Uterus (tissue), 4 donors: ENCODE measurements around the gene PTPN11. TPM values are rescaled to one million over a fixed set of nuclear protein-coding genes. Genes with fewer than 3 reads are reported as not detected.

ENCODE experiments used
- DNase-seq, 2 donors: peaks; one replicate each; pipeline ENCODE4 v3.0.0-alpha.2; 2019 to 2020
- H3K27ac ChIP-seq, 2 donors: fragments of 200-600 bp; sonication (generic); 1 replicate in 1 of 2; 2 replicates in 1 of 2; pipeline ENCODE4 v1.5.1; 2016 to 2018
- H3K27me3 ChIP-seq, 2 donors: fragments of 200-600 bp; sonication (generic); one replicate each; pipeline ENCODE4 v1.5.1; 2018 to 2019; ENCODE audit warnings: control low read depth in 1 of 2
- H3K36me3 ChIP-seq, 2 donors: fragments of 200-600 bp; sonication (generic); one replicate each; pipeline ENCODE4 v1.5.1; 2019; ENCODE audit warnings: control low read depth in 1 of 2
- H3K4me1 ChIP-seq, 2 donors: fragments of 200-600 bp; sonication (generic); one replicate each; pipeline ENCODE4 v1.5.1; 2018 to 2019; ENCODE audit warnings: control low read depth in 1 of 2
- H3K4me3 ChIP-seq, 2 donors: fragments of 200-600 bp; sonication (generic); 1 replicate in 1 of 2; 2 replicates in 1 of 2; pipeline ENCODE4 v1.5.1; 2018 to 2019; ENCODE audit warnings: mild to moderate bottlenecking in 1 of 2
- H3K9me3 ChIP-seq, 2 donors: fragments of 200-600 bp; sonication (generic); one replicate each; pipeline ENCODE4 v1.5.1; 2019; ENCODE audit warnings: control low read depth in 1 of 2
- CTCF ChIP-seq, 4 experiments: fragments of 200-600 bp in 2 of 4; fragments of 450-650 bp in 2 of 4; sonication (generic) in 2 of 4; IDR thresholded peaks; one replicate each; pipeline ENCODE4 v1.5.1; 2016 to 2019; ENCODE audit warnings: antibody characterized with exemption in 4 of 4, mild to moderate bottlenecking in 2 of 4, moderate library complexity in 1 of 4
- POLR2A ChIP-seq, 2 donors: fragments of 450-650 bp; IDR thresholded peaks; one replicate each; pipeline ENCODE4 v1.6.1; 2016; ENCODE audit warnings: antibody characterized with exemption in 2 of 2, mild to moderate bottlenecking in 1 of 2, moderate library complexity in 1 of 2
- intact Hi-C: fragments of 100-400 bp; cut with DNase I; formaldehyde crosslinking; loops from one replicate; pipeline ENCODE4 v1.15.1; 2023; ENCODE audit warnings: low total_unique reads
- total RNA-seq, 4 donors: library from RNA; depleted of rRNA in 3 of 4; stranded (reverse); fragments of >200 nt in 3 of 4; gene quantifications; one replicate each; pipeline versions ENCODE4 v1.1.0 to v1.2.4, GENCODE V29; 2014 to 2023
- donor health status: DM: yes; HTN: yes; CAD: no.

Gene PTPN11
- total RNA-seq, 4 donors from 2014 or later = 45.3 to 116 (median 76.9) TPM

DNA sequence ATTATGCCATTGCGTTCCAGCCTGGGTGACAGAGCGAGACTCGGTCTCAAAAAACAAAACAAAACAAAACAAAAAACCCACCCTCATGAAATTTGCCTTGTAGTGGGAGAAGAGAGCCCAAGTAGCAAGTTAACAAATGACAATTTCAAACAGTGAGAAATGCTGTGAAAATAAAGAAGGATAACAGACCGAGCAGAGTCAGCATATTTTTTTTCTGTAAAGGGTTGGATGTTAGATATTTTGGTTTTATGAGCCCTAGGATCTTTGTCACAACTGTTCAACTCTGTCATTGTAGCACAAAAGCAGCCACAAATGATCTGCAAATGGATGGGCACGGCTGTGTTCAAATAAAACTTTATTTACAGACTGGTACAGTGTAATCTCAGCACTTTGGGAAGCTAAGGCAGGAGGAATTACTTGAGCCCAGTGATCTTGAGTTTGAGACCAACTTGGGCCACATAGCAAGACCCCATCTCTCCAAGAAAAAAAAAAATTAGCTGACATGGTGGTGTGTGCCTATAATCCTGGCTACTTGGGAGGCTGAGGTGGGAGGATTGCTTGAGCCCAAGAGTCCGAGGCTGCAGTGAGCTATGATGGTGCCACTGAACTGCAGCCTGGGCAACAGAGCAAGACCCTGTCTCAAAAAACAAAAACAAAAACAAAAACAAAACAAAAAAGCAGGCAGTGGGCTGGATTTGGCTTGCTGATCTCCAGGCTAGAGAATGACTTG, 117.1 kb downstream of the PTPN11 start:
- no peak for DNase-seq
- no peak overlapping the region for H3K27ac ChIP-seq
- no peaks in the 10 kb centered on the region for H3K27me3 ChIP-seq
- no peaks in the 10 kb centered on the region for H3K36me3 ChIP-seq
- intact Hi-C loops = no loop called here
- H3K4me3 ChIP-seq = no peak overlapping the region
- no peak for TF ChIP-seq CTCF (IDR thresholded peaks at IDR 0.05)
- TF ChIP-seq POLR2A (IDR thresholded peaks at IDR 0.05) = no peak
- no peaks in the 10 kb centered on the region for H3K9me3 ChIP-seq
- H3K4me1 ChIP-seq = no peaks in the 10 kb centered on the region

GRCh38 chr12:112536367-112536730, 117.6 kb downstream of the PTPN11 start:
- H3K27ac ChIP-seq = no peak overlapping the region
- DNase-seq = no peak
- H3K4me1 ChIP-seq = no peaks in the 10 kb centered on the region
- intact Hi-C loops = no loop called here
- H3K9me3 ChIP-seq = no peaks in the 10 kb centered on the region
- H3K36me3 ChIP-seq = no peaks in the 10 kb centered on the region
- H3K4me3 ChIP-seq = no peak overlapping the region
- TF ChIP-seq CTCF (IDR thresholded peaks at IDR 0.05) = no peak
- TF ChIP-seq POLR2A (IDR thresholded peaks at IDR 0.05) = no peak
- H3K27me3 ChIP-seq = no peaks in the 10 kb centered on the region

DNA sequence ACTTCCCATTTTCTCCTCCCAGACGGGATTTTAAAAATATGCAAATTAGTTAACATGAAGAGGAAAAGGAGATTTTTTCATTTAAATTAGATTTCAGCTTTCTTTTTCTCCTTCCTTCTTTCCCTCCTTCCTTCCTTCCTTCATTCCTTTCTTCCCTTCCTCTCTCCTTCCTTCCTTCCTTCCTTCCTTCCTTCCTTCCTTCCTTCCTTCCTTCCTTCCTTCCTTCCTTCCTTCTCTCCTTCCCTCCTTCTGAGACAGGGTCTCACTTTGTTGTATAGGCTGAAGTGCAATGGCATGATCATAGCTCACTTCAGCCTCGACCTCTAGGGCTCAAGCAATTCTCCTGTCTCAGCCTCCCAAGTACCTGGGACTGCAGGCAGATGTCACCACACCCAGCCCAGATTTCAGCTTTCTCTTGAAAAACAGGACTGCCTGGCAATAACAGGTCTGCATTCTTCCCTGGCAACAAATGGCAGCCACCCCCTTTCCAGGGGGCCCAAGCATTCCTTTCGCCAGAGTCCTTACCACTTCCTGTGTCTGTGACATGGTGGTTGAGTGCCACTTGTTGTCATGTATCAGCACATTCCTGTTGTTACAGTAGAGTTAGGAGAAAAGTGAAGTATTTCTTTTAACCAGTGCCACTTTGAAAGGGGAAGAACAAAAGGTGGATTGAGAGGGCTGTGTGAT, 119.1 kb downstream of the PTPN11 start:
- no peaks in the 10 kb centered on the region for H3K9me3 ChIP-seq
- no peak overlapping the region for H3K27ac ChIP-seq
- no peak overlapping the region for H3K4me3 ChIP-seq
- TF ChIP-seq POLR2A (IDR thresholded peaks at IDR 0.05) (no peak), CTCF (IDR thresholded peaks at IDR 0.05) (no peak)
- H3K27me3 ChIP-seq = no peaks in the 10 kb centered on the region
- no peak for DNase-seq
- H3K36me3 ChIP-seq = no peaks in the 10 kb centered on the region
- H3K4me1 ChIP-seq = no peaks in the 10 kb centered on the region
- intact Hi-C loops = no loop called here

GRCh38 chr12:112538740-112539139, 120.0 kb downstream of the PTPN11 start:
- no peak overlapping the region for H3K4me3 ChIP-seq
- H3K27me3 ChIP-seq = no peaks in the 10 kb centered on the region
- H3K9me3 ChIP-seq = no peaks in the 10 kb centered on the region
- TF ChIP-seq POLR2A (IDR thresholded peaks at IDR 0.05) (no peak), CTCF (IDR thresholded peaks at IDR 0.05) (no peak)
- no peak overlapping the region for H3K27ac ChIP-seq
- no peak for DNase-seq
- no peaks in the 10 kb centered on the region for H3K4me1 ChIP-seq
- intact Hi-C loops = no loop called here
- H3K36me3 ChIP-seq = no peaks in the 10 kb centered on the region

- intact Hi-C loops = no loop called here
These were observed 120.5 kb downstream of the PTPN11 start for GRCh38 chr12:112539221-112539620.

More at GRCh38 chr12:112539221-112539620, 120.5 kb downstream of the PTPN11 start:
- no peak for TF ChIP-seq CTCF (IDR thresholded peaks at IDR 0.05)
- no peak for TF ChIP-seq POLR2A (IDR thresholded peaks at IDR 0.05)
- Histone ChIP-seq H3K36me3 (no peaks in the 10 kb centered on the region), H3K4me3 (no peak overlapping the region), H3K9me3 (no peaks in the 10 kb centered on the region), H3K27me3 (no peaks in the 10 kb centered on the region), H3K4me1 (no peaks in the 10 kb centered on the region), H3K27ac (no peak overlapping the region)
- no peak for DNase-seq
